Pancreas (tissue), 10 donors: Measurements from ENCODE around the gene SUPT5H. TPM values are rescaled to one million over a fixed set of nuclear protein-coding genes. Genes with fewer than 3 reads are reported as not detected.
A peak's percentile ranks its signal among the peaks of the same experiment; 100 is the strongest.

Source experiments
- ATAC-seq, 4 donors: fragments of 200-7000 bp; cut with Tn5 transposase; one replicate each; pipeline versions ENCODE4 v1.8.0 to v1.9.1; 2020; ENCODE audit warnings: mild to moderate bottlenecking in 4 of 4, moderate library complexity in 4 of 4
- DNase-seq, 6 donors: peaks; one replicate each; pipeline ENCODE4 v3.0.0-alpha.2; 2020
- FAIRE-seq: peaks from 2 replicates; lab custom pipeline; 2012; peaks lifted over from hg19 to GRCh38; lab: Jason Lieb, UNC
- H3K27ac ChIP-seq, 4 donors: fragments of 200-600 bp; sonication (generic); 1 replicate in 3 of 4; 2 replicates in 1 of 4; pipeline versions ENCODE4 v1.5.0 to v1.8.0; 2020
- H3K27me3 ChIP-seq, 4 donors: fragments of 200-600 bp; one replicate each; pipeline ENCODE4 v1.8.0; 2021
- H3K36me3 ChIP-seq, 3 donors: fragments of 200-600 bp; sonication (generic) in 1 of 3; one replicate each; pipeline versions ENCODE4 v1.5.0 to v1.8.0; 2020 to 2021
- H3K4me1 ChIP-seq, 3 donors: fragments of 200-600 bp; one replicate each; pipeline ENCODE4 v1.8.0; 2021
- H3K4me3 ChIP-seq, 4 donors: fragments of 200-600 bp; sonication (generic) in 2 of 4; one replicate each; pipeline versions ENCODE4 v1.5.0 to v1.8.0; 2020 to 2021
- H3K9me3 ChIP-seq, 4 donors: fragments of 200-600 bp; one replicate each; pipeline ENCODE4 v1.8.0; 2021
- CTCF ChIP-seq, 4 donors: fragments of 200-600 bp; sonication (generic) in 3 of 4; IDR thresholded peaks; one replicate each; pipeline versions ENCODE4 v1.5.0 to v1.8.0; 2021; ENCODE audit warnings: antibody characterized with exemption in 4 of 4
- WGBS, 2 donors: extraction: QIAGEN DNeasy Blood & Tissue Kit; methylation state at CpG; one replicate each; pipeline ENCODE4 v1.1.7; 2013; 5-methylcytosine and 5-hydroxymethylcytosine counted together
- intact Hi-C, 3 donors: fragments of 100-400 bp; cut with DNase I; formaldehyde crosslinking; loops; one replicate each; pipeline versions ENCODE4 v1.11.1 to v1.14.2; 2022
- polyA plus RNA-seq, 2 donors: library from polyadenylated mRNA; stranded (reverse); fragments of 200-250 nt; gene quantifications; one replicate each; pipeline ENCODE4 v1.2.3, GENCODE V29; 2013
- total RNA-seq, 6 donors: library from RNA; stranded (reverse); fragmentation: NEBNext Ultra II Directional in 4 of 6; extraction: Animal tissue kit (Norgen Biotek cat#: 25700) in 4 of 6; gene quantifications; one replicate each; pipeline versions ENCODE4 v1.2.1 to v1.2.4, GENCODE V29; 2021 to 2023
- donor health status: healthy with polysubstance abuse.
- donor health status: DM: no; HTN: no; CAD: no; lungs with moderate emphysema.
- donor health status: DM: no; HTN: no; CAD: no.
- donor health status: control.
- donor health status: control.
- donor health status: Bipolar disorder and iron deficiency.
- donor health status: DM: yes; HTN: yes; CAD: no.
- donor health status: DM: no; HTN: no; CAD: no.
- donor health status: DM: no; HTN: no; CAD: no.
- donor health status: DM: yes; HTN: yes; CAD: no.

SUPT5H gene
- total and polyA plus RNA-seq, 8 donors: 49.3 to 229 (median 60.7) TPM

GRCh38 chr19:39435499-39436349 lies 9.7 kb upstream of the SUPT5H start, which contains the start of gene RPS16:
Gene RPS16, minus strand, starts transcription at chr19:39435949. Its CDS starts 54 bp downstream, at chr19:39435895.
- ATAC-seq (peak; percentile 98 to 99 (median 98)), FAIRE-seq (no peak), DNase-seq (peak; percentile 98 to 100 (median 98))
- Histone ChIP-seq H3K27me3 (no peaks in the 10 kb centered on the region), H3K4me1 (peaks cover 10 to 14% (median 11%) of the 10 kb centered on the region in 3 donors), H3K9me3 (no peaks in the 10 kb centered on the region), H3K36me3 (peaks cover 4 to 26% (median 8%) of the 10 kb centered on the region in 3 donors), H3K27ac (peak within 1 kb of the TSS; percentile 40 to 81 (median 70)), H3K4me3 (peak within 1 kb of the TSS; percentile 73 to 98 (median 92))
- intact Hi-C loops: no loop called here
- TF ChIP-seq CTCF (IDR thresholded peaks at IDR 0.05): no peak
- WGBS, 2 donors: 0% methylated on average over 54 to 61 of the region's 61 CpGs

- Histone ChIP-seq H3K4me1 (peaks cover 10 to 14% (median 11%) of the 10 kb centered on the region in 3 donors), H3K4me3 (peak overlapping the region; percentile 73 to 98 (median 92)), H3K27ac (peak overlapping the region; percentile 40 to 81 (median 66)), H3K27me3 (no peaks in the 10 kb centered on the region), H3K9me3 (no peaks in the 10 kb centered on the region), H3K36me3 (peaks cover 4 to 26% (median 8%) of the 10 kb centered on the region in 3 donors)
- intact Hi-C loops: no loop called here
- 0 to 8% methylated on average over 2 of the region's 2 CpGs for WGBS, 2 donors
- no peak for TF ChIP-seq CTCF (IDR thresholded peaks at IDR 0.05)
- ATAC-seq: no peak
- no peak for FAIRE-seq
- no peak for DNase-seq
Measured at GRCh38 chr19:39436350-39436716, 9.0 kb upstream of the SUPT5H start.

- H3K4me3 ChIP-seq: no peak overlapping the region
- peaks cover 10 to 14% (median 11%) of the 10 kb centered on the region in 3 donors for H3K4me1 ChIP-seq
- no peaks in the 10 kb centered on the region for H3K27me3 ChIP-seq
- 68 to 82% methylated on average over 9 of the region's 9 CpGs for WGBS, 2 donors
- no peaks in the 10 kb centered on the region for H3K9me3 ChIP-seq
- no peak overlapping the region for H3K27ac ChIP-seq
- intact Hi-C loops: no loop called here
- TF ChIP-seq CTCF (IDR thresholded peaks at IDR 0.05): no peak
- FAIRE-seq (no peak), ATAC-seq (no peak), DNase-seq (no peak)
- H3K36me3 ChIP-seq: peaks cover 0 to 10% (median 0%) of the 10 kb centered on the region in 3 donors
Measured at GRCh38 chr19:39438270-39438934, 7.0 kb upstream of the SUPT5H start.

- Histone ChIP-seq H3K4me1 (peaks cover 7 to 29% (median 17%) of the 10 kb centered on the region in 3 donors), H3K4me3 (peak overlapping the region; percentile 68 to 99 (median 90)), H3K27ac (peak overlapping the region; percentile 74 to 91 (median 85)), H3K27me3 (no peaks in the 10 kb centered on the region), H3K36me3 (no peaks in the 10 kb centered on the region), H3K9me3 (no peaks in the 10 kb centered on the region)
- no peak for DNase-seq
- intact Hi-C loops: loop anchor here in 1 of 3 donors (10.0 kb wide), 1 partner anchor 90 kb away; the partner anchor contains the start of gene EID2B
- FAIRE-seq: no peak
- TF ChIP-seq CTCF (IDR thresholded peaks at IDR 0.05): no peak
- peak in 3 of 4 donors; percentile 1 to 3 (median 1) for ATAC-seq
- WGBS, 2 donors: 3% methylated on average over 17 of the region's 17 CpGs
Measured at GRCh38 chr19:39444598-39445195, 685 bp upstream of the SUPT5H start.
